Measurements from ENCODE around the gene SMYD3.
A peak's percentile ranks its signal among the peaks of the same experiment; 100 is the strongest.

SMYD3 gene

GRCh38 chr1:246265481-246265880 is 241.6 kb downstream of the SMYD3 start:
- no peak for DNase-seq

- DNase-seq: no peak
Measured at GRCh38 chr1:246262281-246262680, 244.8 kb downstream of the SMYD3 start.

- peak; percentile 27 for DNase-seq
Measured at GRCh38 chr1:246261639-246262038, 245.4 kb downstream of the SMYD3 start.

GRCh38 chr1:246258250-246258649 is 248.8 kb downstream of the SMYD3 start:
- no peak for DNase-seq

GRCh38 chr1:246255773-246256172 is 251.3 kb downstream of the SMYD3 start:
- no peak for DNase-seq

GRCh38 chr1:246254854-246255253 is 252.2 kb downstream of the SMYD3 start:
- DNase-seq: no peak

GRCh38 chr1:246246430-246246829 is 260.6 kb downstream of the SMYD3 start:
- DNase-seq: no peak

- no peak for DNase-seq
Measured at GRCh38 chr1:246245541-246245940, 261.5 kb downstream of the SMYD3 start.

- DNase-seq: no peak
Measured at GRCh38 chr1:246232126-246232525, 275.0 kb downstream of the SMYD3 start.

GRCh38 chr1:246226041-246226440 is 281.0 kb downstream of the SMYD3 start:
- DNase-seq: no peak

- no peak for DNase-seq
Measured at GRCh38 chr1:246221485-246222255, 285.4 kb downstream of the SMYD3 start.

- DNase-seq: peak; percentile 54
Measured at GRCh38 chr1:246220495-246221065, 286.5 kb downstream of the SMYD3 start.

- peak; percentile 94 for DNase-seq
Measured at GRCh38 chr1:246219508-246220030, 287.5 kb downstream of the SMYD3 start.

- DNase-seq: peak; percentile 51
Measured at GRCh38 chr1:246218686-246219085, 288.4 kb downstream of the SMYD3 start.

- DNase-seq: no peak
Measured at GRCh38 chr1:246216906-246217305, 290.2 kb downstream of the SMYD3 start.

GRCh38 chr1:246215510-246215903 is 291.6 kb downstream of the SMYD3 start:
- peak; percentile 54 for DNase-seq

GRCh38 chr1:246214708-246215509 is 292.2 kb downstream of the SMYD3 start:
- peak; percentile 91 for DNase-seq

- no peak for DNase-seq
Measured at GRCh38 chr1:246213947-246214346, 293.1 kb downstream of the SMYD3 start.

GRCh38 chr1:246213502-246213901 is 293.6 kb downstream of the SMYD3 start:
- no peak for DNase-seq

- no peak for DNase-seq
Measured at GRCh38 chr1:246213036-246213435, 294.0 kb downstream of the SMYD3 start.

GRCh38 chr1:246212013-246212412 is 295.1 kb downstream of the SMYD3 start:
- no peak for DNase-seq

GRCh38 chr1:246210756-246211155 is 296.3 kb downstream of the SMYD3 start:
- DNase-seq: peak; percentile 54

GRCh38 chr1:246208105-246208504 is 299.0 kb downstream of the SMYD3 start:
- no peak for DNase-seq

- no peak for DNase-seq
Measured at GRCh38 chr1:246203180-246203579, 303.9 kb downstream of the SMYD3 start.

All from DMS53 (cell line).